Measurements from ENCODE around the gene SPINK1. TPM values are rescaled to one million over a fixed set of nuclear protein-coding genes. Genes with fewer than 3 reads are reported as not detected.

The SPINK1 gene
- total RNA-seq, 1 donor from 2014 or later, result 3,409 TPM

- Mint-ChIP-seq H3K36me3 (ENCODE audit: insufficient read depth) (no peaks in the 10 kb centered on the region), H3K4me3 (ENCODE audit: low read depth) (no peak overlapping the region), H3K9me3 (ENCODE audit: low read depth) (no peaks in the 10 kb centered on the region), H3K27me3 (peaks cover 2% of the 10 kb centered on the region), H3K4me1 (ENCODE audit: low read depth) (peaks cover 1% of the 10 kb centered on the region), H3K27ac (no peak overlapping the region)
- no peak for TF ChIP-seq CTCF (IDR thresholded peaks at IDR 0.05; ENCODE audit: unreplicated experiment)
- DNase-seq (ENCODE audit: low spot score, unreplicated experiment), result no peak
Measured at GRCh38 chr5:147789820-147790219, 41.7 kb downstream of the SPINK1 start.

GRCh38 chr5:147788023-147788422, 43.4 kb downstream of the SPINK1 start:
- Mint-ChIP-seq H3K4me3 (ENCODE audit: low read depth) (no peak overlapping the region), H3K36me3 (ENCODE audit: insufficient read depth) (no peaks in the 10 kb centered on the region), H3K9me3 (ENCODE audit: low read depth) (no peaks in the 10 kb centered on the region), H3K4me1 (ENCODE audit: low read depth) (peaks cover 1% of the 10 kb centered on the region), H3K27ac (no peak overlapping the region), H3K27me3 (peaks cover 2% of the 10 kb centered on the region)
- no peak for TF ChIP-seq CTCF (IDR thresholded peaks at IDR 0.05; ENCODE audit: unreplicated experiment)
- DNase-seq (ENCODE audit: low spot score, unreplicated experiment), result no peak

- peaks cover 10% of the 10 kb centered on the region for H3K4me1 Mint-ChIP-seq (ENCODE audit: low read depth)
- H3K27ac Mint-ChIP-seq, result no peak overlapping the region
- H3K36me3 Mint-ChIP-seq (ENCODE audit: insufficient read depth), result no peaks in the 10 kb centered on the region
- H3K9me3 Mint-ChIP-seq (ENCODE audit: low read depth), result no peaks in the 10 kb centered on the region
- no peak overlapping the region for H3K4me3 Mint-ChIP-seq (ENCODE audit: low read depth)
- no peak for DNase-seq (ENCODE audit: low spot score, unreplicated experiment)
- peaks cover 2% of the 10 kb centered on the region for H3K27me3 Mint-ChIP-seq
- no peak for TF ChIP-seq CTCF (IDR thresholded peaks at IDR 0.05; ENCODE audit: unreplicated experiment)
Measured at GRCh38 chr5:147786142-147786541, 45.3 kb downstream of the SPINK1 start.

- Mint-ChIP-seq H3K9me3 (ENCODE audit: low read depth) (no peaks in the 10 kb centered on the region), H3K4me1 (ENCODE audit: low read depth) (peaks cover 10% of the 10 kb centered on the region), H3K36me3 (ENCODE audit: insufficient read depth) (no peaks in the 10 kb centered on the region), H3K27me3 (peaks cover 2% of the 10 kb centered on the region), H3K4me3 (ENCODE audit: low read depth) (no peak overlapping the region), H3K27ac (no peak overlapping the region)
- DNase-seq (ENCODE audit: low spot score, unreplicated experiment), result no peak
- TF ChIP-seq CTCF (IDR thresholded peaks at IDR 0.05; ENCODE audit: unreplicated experiment), result no peak
Measured at GRCh38 chr5:147784146-147784987, 47.1 kb downstream of the SPINK1 start.

- H3K9me3 Mint-ChIP-seq (ENCODE audit: low read depth), result no peaks in the 10 kb centered on the region
Measured at GRCh38 chr5:147782110-147783028, 49.1 kb downstream of the SPINK1 start, which contains the start of gene JAKMIP2. Gene JAKMIP2, minus strand, starts transcription at chr5:147782728. Its CDS starts 110,922 bp downstream, at chr5:147671806.

More at GRCh38 chr5:147782110-147783028, 49.1 kb downstream of the SPINK1 start, which contains the start of gene JAKMIP2:
- Mint-ChIP-seq H3K36me3 (ENCODE audit: insufficient read depth) (no peaks in the 10 kb centered on the region), H3K4me3 (ENCODE audit: low read depth) (peak within 1 kb of the TSS; percentile 76), H3K4me1 (ENCODE audit: low read depth) (peaks cover 10% of the 10 kb centered on the region), H3K27ac (peak within 1 kb of the TSS; percentile 47), H3K27me3 (no peaks in the 10 kb centered on the region)
- TF ChIP-seq CTCF (IDR thresholded peaks at IDR 0.05; ENCODE audit: unreplicated experiment), result no peak
- peak; percentile 67 for DNase-seq (ENCODE audit: low spot score, unreplicated experiment)

Data from progenitor cell of endocrine pancreas (in vitro differentiated cells).